GM12892 (cell line): ENCODE data around the gene DUOXA2.

Experiments
- POLR2A ChIP-seq: IDR thresholded peaks from 2 replicates; pipeline ENCODE4 v1.6.1; 2011; ENCODE audit warnings: low read depth, low read length, control low read depth
- POLR2AphosphoS5 ChIP-seq: IDR thresholded peaks from 2 replicates; pipeline ENCODE4 v1.6.1; 2011; ENCODE audit warnings: low read depth, low read length, control low read depth
- TAF1 ChIP-seq: IDR thresholded peaks from 2 replicates; pipeline ENCODE4 v1.6.1; 2011; ENCODE audit warnings: low read depth, mild to moderate bottlenecking, control low read depth, low read length, borderline replicate concordance

DNA sequence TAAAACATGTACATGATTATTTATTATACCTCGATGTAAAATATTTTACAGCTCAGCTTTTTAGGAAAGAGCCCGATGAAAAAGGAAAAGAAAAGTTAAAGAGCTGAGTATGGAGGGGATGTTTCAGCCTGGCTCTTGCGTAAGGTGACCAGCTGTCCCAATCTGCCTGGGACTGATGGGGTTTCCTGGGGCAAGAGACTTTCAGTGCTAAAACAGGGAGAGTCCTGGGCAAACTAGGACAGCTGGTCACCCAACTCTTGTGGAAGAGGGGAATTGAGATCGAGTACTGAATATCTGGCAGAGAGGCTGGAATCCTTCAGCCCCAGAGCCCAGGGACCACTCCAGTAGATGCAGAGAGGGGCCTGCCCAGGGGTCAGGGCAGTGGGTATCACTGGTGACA is 21.1 kb upstream of the DUOXA2 start:
- no peak for TF ChIP-seq POLR2AphosphoS5
- TF ChIP-seq POLR2A = no peak
- TF ChIP-seq TAF1 = no peak
